Measurements from ENCODE around the gene CACNA1E.

DNA sequence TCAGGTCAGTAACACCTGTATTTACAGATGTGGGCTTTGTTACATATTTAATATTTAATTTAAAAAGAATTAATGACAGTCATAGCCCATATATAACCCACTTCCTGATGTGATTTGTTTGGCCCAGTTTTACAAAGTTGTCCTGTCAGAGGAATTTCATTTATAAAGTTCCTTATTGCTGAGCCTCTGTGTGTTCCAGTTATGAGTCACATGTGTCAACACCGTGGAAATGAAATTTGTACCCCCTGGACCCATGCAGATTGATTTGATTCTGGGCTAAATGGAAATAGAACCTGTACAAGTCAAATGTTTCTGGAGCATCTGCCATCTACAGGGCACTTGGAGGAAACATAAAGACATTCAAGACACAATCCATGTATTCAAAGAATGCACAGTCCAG, 149.2 kb downstream of the CACNA1E start:
- TF ChIP-seq, protein P1, sequence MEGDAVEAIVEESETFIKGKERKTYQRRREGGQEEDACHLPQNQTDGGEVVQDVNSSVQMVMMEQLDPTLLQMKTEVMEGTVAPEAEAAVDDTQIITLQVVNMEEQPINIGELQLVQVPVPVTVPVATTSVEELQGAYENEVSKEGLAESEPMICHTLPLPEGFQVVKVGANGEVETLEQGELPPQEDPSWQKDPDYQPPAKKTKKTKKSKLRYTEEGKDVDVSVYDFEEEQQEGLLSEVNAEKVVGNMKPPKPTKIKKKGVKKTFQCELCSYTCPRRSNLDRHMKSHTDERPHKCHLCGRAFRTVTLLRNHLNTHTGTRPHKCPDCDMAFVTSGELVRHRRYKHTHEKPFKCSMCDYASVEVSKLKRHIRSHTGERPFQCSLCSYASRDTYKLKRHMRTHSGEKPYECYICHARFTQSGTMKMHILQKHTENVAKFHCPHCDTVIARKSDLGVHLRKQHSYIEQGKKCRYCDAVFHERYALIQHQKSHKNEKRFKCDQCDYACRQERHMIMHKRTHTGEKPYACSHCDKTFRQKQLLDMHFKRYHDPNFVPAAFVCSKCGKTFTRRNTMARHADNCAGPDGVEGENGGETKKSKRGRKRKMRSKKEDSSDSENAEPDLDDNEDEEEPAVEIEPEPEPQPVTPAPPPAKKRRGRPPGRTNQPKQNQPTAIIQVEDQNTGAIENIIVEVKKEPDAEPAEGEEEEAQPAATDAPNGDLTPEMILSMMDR (conservative IDR thresholded peaks at IDR 0.05; ENCODE audit: low read length), result peak; percentile 35
- TF ChIP-seq EZH2phosphoT487 (IDR thresholded peaks at IDR 0.05; ENCODE audit: borderline replicate concordance, low read depth, low read length), result no peak

Data from OCI-LY7 (cell line).